ENCODE results near the gene COX19. TPM values are rescaled to one million over a fixed set of nuclear protein-coding genes. Genes with fewer than 3 reads are reported as not detected.
A peak's percentile ranks its signal among the peaks of the same experiment; 100 is the strongest.

Gene COX19
- total RNA-seq, 1 donor from 2014 or later = 2.1 TPM

GRCh38 chr7:923108-924041 lies 52.0 kb downstream of the COX19 start:
- Histone ChIP-seq H3K27ac (no peak overlapping the region), H3K27me3 (no peaks in the 10 kb centered on the region), H3K4me3 (no peak overlapping the region), H3K4me1 (peaks cover 3% of the 10 kb centered on the region in 2 donors), H3K9me3 (no peaks in the 10 kb centered on the region), H3K36me3 (no peaks in the 10 kb centered on the region)
- intact Hi-C loops (cut with DNase I) = no loop called here
- peak; percentile 79 to 88 for DNase-seq (ENCODE audit: low spot score in 2 of 2)
- TF ChIP-seq CTCF (IDR thresholded peaks at IDR 0.05) = no peak

GRCh38 chr7:922334-923107 lies 52.8 kb downstream of the COX19 start:
- peaks cover 3% of the 10 kb centered on the region in 2 donors for H3K4me1 ChIP-seq
- H3K4me3 ChIP-seq = no peak overlapping the region
- no peaks in the 10 kb centered on the region for H3K27me3 ChIP-seq
- peaks cover 0 to 2% of the 10 kb centered on the region in 2 donors for H3K36me3 ChIP-seq
- no peak overlapping the region for H3K27ac ChIP-seq
- intact Hi-C loops (cut with DNase I) = no loop called here
- TF ChIP-seq CTCF (IDR thresholded peaks at IDR 0.05) = no peak
- H3K9me3 ChIP-seq = no peaks in the 10 kb centered on the region
- DNase-seq (ENCODE audit: low spot score in 2 of 2) = peak; percentile 5 to 61

- peaks cover 0 to 2% of the 10 kb centered on the region in 2 donors for H3K36me3 ChIP-seq
- H3K27me3 ChIP-seq = no peaks in the 10 kb centered on the region
- H3K4me1 ChIP-seq = peaks cover 3% of the 10 kb centered on the region in 2 donors
- no peak for TF ChIP-seq CTCF (IDR thresholded peaks at IDR 0.05)
- no peak overlapping the region for H3K27ac ChIP-seq
- no peaks in the 10 kb centered on the region for H3K9me3 ChIP-seq
- H3K4me3 ChIP-seq = no peak overlapping the region
- intact Hi-C loops (cut with DNase I) = no loop called here
- DNase-seq (ENCODE audit: low spot score in 2 of 2) = peak; percentile 8 to 61
These were observed 53.6 kb downstream of the COX19 start for GRCh38 chr7:921581-922333.

GRCh38 chr7:921071-921461 lies 54.3 kb downstream of the COX19 start:
- no peak overlapping the region for H3K4me3 ChIP-seq
- no peak overlapping the region for H3K27ac ChIP-seq
- H3K4me1 ChIP-seq = peaks cover 3% of the 10 kb centered on the region in 2 donors
- no peaks in the 10 kb centered on the region for H3K9me3 ChIP-seq
- DNase-seq (ENCODE audit: low spot score in 2 of 2) = peak; percentile 6 to 58
- intact Hi-C loops (cut with DNase I) = no loop called here
- peaks cover 0 to 2% of the 10 kb centered on the region in 2 donors for H3K36me3 ChIP-seq
- no peaks in the 10 kb centered on the region for H3K27me3 ChIP-seq
- no peak for TF ChIP-seq CTCF (IDR thresholded peaks at IDR 0.05)

GRCh38 chr7:920351-921070 lies 54.8 kb downstream of the COX19 start:
- DNase-seq (ENCODE audit: low spot score in 2 of 2) = peak; percentile 4 to 62
- peaks cover 3% of the 10 kb centered on the region in 2 donors for H3K4me1 ChIP-seq
- no peak overlapping the region for H3K27ac ChIP-seq
- H3K36me3 ChIP-seq = peaks cover 0 to 2% of the 10 kb centered on the region in 2 donors
- no peak for TF ChIP-seq CTCF (IDR thresholded peaks at IDR 0.05)
- H3K4me3 ChIP-seq = no peak overlapping the region
- no peaks in the 10 kb centered on the region for H3K27me3 ChIP-seq
- intact Hi-C loops (cut with DNase I) = no loop called here
- no peaks in the 10 kb centered on the region for H3K9me3 ChIP-seq
